Measurements from ENCODE around the gene PRKCD.

The PRKCD gene

DNA sequence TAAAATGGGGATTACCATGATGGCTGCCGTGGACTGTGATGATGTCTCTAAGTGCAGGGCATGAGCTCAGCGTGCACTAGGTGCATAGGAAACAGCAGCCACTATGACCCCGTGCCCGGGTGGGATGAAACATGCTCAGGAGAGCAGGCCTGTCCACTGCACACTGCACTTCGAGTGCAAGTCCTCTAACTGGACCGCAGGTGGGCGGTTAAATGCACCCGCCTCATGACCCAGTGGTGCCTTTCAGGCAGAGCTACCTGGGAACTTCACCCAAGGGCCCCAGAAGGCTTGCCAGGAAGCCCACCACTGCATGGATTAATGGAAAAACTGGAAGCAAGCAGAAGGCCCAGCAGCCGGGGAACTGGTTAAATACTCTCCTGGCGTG is 34.0 kb downstream of the PRKCD start:
- Histone ChIP-seq H3K4me1 (ENCODE audit: control insufficient read depth in 5 of 5, insufficient read depth in 5 of 5, low read length in 5 of 5) (peaks cover 9 to 48% (median 41%) of the 10 kb centered on the region in 5 donors), H3K27ac (ENCODE audit: low read depth, low read length) (no peak overlapping the region), H3K9me3 (ENCODE audit: control insufficient read depth in 5 of 5, low read length in 5 of 5) (no peaks in the 10 kb centered on the region), H3K36me3 (ENCODE audit: control insufficient read depth in 5 of 5, insufficient read depth in 5 of 5, low read length in 5 of 5) (peaks cover 0 to 42% (median 25%) of the 10 kb centered on the region in 5 donors), H3K4me3 (ENCODE audit: low read depth in 1 of 5, low read length in 5 of 5) (no peak overlapping the region), H3K27me3 (ENCODE audit: control insufficient read depth in 5 of 5, insufficient read depth in 4 of 5, low read length in 5 of 5) (no peaks in the 10 kb centered on the region), H3K9ac (ENCODE audit: low read length in 5 of 5) (no peak overlapping the region)

DNA sequence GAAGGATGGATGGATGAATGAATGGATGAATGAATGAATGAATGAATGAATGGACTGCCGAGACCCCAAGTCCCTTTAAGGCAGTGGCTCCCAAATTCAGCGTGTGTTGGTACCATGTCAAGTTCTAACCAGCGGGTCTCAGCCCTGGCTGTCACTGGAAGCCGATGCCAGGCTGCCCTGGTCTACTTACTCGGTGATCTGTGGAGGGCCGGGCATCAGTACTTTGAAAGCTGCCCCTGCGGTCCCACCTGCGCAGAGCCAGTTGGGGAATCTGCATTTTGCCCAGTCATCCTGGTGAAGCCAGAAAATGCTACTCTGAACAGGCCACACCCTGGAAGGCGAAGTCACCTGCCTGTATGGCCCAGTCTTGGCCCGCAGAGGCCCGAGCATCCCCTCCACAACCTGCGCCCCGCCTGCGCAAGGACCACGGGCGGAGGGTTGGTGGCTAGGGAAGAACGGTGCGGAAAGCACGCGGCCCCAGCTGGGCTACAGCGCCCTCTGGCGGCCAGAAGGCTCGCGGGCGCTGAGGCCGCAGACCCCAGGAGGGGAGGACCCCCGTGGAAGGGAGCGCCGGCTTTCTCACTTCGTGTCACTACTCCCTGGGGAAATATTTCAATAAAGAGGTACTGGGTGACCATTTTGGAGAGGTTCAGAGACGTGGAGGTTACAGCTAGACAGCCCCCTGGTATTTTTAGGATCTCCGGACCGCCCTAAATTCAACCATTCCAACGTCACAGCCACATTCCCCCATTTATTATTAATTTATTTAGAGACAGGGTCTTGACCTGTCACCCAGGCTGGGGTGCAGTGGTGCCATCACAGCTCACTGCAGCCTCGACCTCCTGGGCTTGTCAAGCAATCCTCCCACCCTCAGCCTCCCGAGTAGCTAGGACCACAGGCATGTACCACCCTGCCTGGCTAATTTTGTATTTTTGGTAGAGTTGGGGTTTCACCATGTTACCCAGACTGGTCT is 34.9 kb downstream of the PRKCD start:
- Histone ChIP-seq H3K9me3 (ENCODE audit: control insufficient read depth in 5 of 5, low read length in 5 of 5) (no peaks in the 10 kb centered on the region), H3K9ac (ENCODE audit: low read length in 5 of 5) (no peak overlapping the region), H3K4me3 (ENCODE audit: low read depth in 1 of 5, low read length in 5 of 5) (no peak overlapping the region), H3K36me3 (ENCODE audit: control insufficient read depth in 5 of 5, insufficient read depth in 5 of 5, low read length in 5 of 5) (peaks cover 0 to 34% (median 17%) of the 10 kb centered on the region in 5 donors), H3K27me3 (ENCODE audit: control insufficient read depth in 5 of 5, insufficient read depth in 4 of 5, low read length in 5 of 5) (no peaks in the 10 kb centered on the region), H3K4me1 (ENCODE audit: control insufficient read depth in 5 of 5, insufficient read depth in 5 of 5, low read length in 5 of 5) (peaks cover 9 to 48% (median 41%) of the 10 kb centered on the region in 5 donors), H3K27ac (ENCODE audit: low read depth, low read length) (peak overlapping the region; percentile 62)

DNA sequence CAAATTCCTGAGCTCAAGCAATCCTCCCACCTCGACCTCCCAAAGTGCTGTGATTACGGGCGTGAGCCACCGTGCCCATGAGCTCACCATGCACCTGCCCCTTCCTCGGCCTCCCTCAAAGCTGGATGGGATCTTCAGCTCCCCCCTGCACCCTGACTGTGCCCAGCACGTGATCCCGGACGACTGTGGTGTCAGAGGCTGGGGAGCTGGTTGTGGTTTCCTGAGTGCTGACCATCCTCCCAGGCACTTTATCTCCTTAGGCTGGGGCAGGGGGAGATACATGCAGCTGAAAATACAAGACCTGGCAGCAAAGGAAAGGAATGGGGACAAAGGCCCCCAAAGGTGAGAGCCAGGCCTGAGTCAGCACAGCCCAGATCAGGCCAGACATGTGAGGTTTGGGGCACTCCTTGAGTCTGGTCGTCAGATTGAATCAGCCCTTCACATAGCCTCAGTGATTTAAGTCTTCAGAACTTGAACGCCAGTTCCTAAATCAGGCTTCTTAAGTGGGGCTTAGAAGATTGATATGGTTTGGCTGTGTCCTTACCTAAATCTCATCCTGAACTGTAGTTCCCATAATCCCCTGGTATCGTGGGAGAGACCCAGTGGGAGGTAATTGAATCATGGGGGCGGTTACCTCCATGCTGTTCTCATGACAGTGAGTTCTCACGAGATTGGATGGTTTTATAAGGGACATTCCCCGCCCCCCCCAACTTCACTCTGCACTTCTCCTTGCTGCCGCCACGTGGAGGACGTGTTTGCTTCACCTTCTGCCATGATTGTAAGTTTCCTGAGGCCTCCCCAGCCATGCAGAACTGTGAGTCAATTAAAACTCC is 35.8 kb downstream of the PRKCD start:
- H3K9me3 ChIP-seq (ENCODE audit: control insufficient read depth in 5 of 5, low read length in 5 of 5): no peaks in the 10 kb centered on the region
- H3K27ac ChIP-seq (ENCODE audit: low read depth, low read length): peak overlapping the region; percentile 62
- peaks cover 9 to 47% (median 41%) of the 10 kb centered on the region in 5 donors for H3K4me1 ChIP-seq (ENCODE audit: control insufficient read depth in 5 of 5, insufficient read depth in 5 of 5, low read length in 5 of 5)
- H3K9ac ChIP-seq (ENCODE audit: low read length in 5 of 5): peak overlapping the region in 1 of 5 donors; percentile 3
- no peaks in the 10 kb centered on the region for H3K27me3 ChIP-seq (ENCODE audit: control insufficient read depth in 5 of 5, insufficient read depth in 4 of 5, low read length in 5 of 5)
- H3K4me3 ChIP-seq (ENCODE audit: low read depth in 1 of 5, low read length in 5 of 5): no peak overlapping the region
- H3K36me3 ChIP-seq (ENCODE audit: control insufficient read depth in 5 of 5, insufficient read depth in 5 of 5, low read length in 5 of 5): peaks cover 0 to 28% (median 12%) of the 10 kb centered on the region in 5 donors

DNA sequence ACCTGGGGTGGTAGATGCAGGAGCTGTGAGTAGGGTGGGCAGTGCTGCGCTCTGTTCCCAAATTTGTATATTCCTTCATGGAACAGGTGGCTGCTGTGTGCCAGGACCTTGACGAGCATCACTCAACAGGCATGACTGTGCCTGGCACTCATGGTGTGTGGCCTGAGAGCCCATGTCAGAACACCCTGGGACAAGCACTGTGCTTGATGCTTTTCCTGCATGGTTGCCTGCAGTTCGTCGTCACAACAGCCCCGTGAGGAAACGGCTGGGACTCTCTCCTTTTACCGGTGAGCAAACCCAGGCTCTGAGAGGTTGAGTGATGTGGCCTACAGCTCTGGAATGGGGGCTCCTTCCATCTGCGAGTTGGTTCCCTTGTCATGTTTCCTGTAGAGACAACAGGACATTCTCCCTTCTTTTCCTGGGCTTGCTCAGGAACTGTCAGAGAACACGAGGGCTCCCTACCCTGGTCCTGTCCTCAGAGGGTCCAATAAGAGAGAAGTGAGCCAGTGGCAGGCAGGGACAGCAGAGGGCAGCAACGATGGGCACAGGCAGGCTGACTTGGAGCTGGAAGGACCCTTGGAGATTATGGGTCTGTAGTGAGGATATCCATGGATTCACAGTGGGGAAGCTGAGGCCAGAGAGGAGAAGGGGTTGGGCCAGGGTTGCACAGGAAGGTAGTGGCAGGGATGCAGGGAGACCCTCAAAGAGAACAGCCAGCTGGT is 37.4 kb downstream of the PRKCD start:
- H3K27ac ChIP-seq (ENCODE audit: low read depth, low read length): no peak overlapping the region

DNA sequence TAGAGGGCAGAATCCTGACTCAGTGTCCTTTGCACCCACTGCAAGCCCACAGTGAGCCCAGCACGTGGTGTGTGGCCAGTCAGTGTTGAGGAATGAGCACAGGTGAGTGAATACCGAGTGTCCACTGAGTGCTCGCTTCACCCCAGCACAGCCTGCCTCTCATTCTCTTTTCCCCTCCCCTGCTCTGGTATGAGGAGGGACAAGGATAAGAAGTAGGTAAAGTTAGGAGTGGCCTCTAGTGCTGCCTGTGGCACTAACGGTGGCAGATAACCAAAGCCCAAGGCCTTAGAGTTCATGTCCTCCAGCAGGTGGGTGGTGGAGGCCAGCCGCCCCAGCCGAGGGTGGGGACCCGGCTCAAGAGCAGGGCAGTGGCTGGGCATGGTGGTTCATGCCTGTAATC is 38.0 kb downstream of the PRKCD start:
- Histone ChIP-seq H3K27ac (ENCODE audit: low read depth, low read length) (no peak overlapping the region), H3K4me1 (ENCODE audit: control insufficient read depth in 5 of 5, insufficient read depth in 5 of 5, low read length in 5 of 5) (peaks cover 4 to 28% (median 24%) of the 10 kb centered on the region in 5 donors), H3K9me3 (ENCODE audit: control insufficient read depth in 5 of 5, low read length in 5 of 5) (no peaks in the 10 kb centered on the region), H3K4me3 (ENCODE audit: low read depth in 1 of 5, low read length in 5 of 5) (no peak overlapping the region), H3K9ac (ENCODE audit: low read length in 5 of 5) (no peak overlapping the region), H3K27me3 (ENCODE audit: control insufficient read depth in 5 of 5, insufficient read depth in 4 of 5, low read length in 5 of 5) (no peaks in the 10 kb centered on the region), H3K36me3 (ENCODE audit: control insufficient read depth in 5 of 5, insufficient read depth in 5 of 5, low read length in 5 of 5) (peaks cover 0 to 14% (median 10%) of the 10 kb centered on the region in 5 donors)

More for the DNA sequence above, 37.4 kb downstream of the PRKCD start:
- peaks cover 0 to 16% (median 11%) of the 10 kb centered on the region in 5 donors for H3K36me3 ChIP-seq (ENCODE audit: control insufficient read depth in 5 of 5, insufficient read depth in 5 of 5, low read length in 5 of 5)
- no peak overlapping the region for H3K9ac ChIP-seq (ENCODE audit: low read length in 5 of 5)
- H3K4me1 ChIP-seq (ENCODE audit: control insufficient read depth in 5 of 5, insufficient read depth in 5 of 5, low read length in 5 of 5): peaks cover 8 to 34% (median 30%) of the 10 kb centered on the region in 5 donors
- H3K27me3 ChIP-seq (ENCODE audit: control insufficient read depth in 5 of 5, insufficient read depth in 4 of 5, low read length in 5 of 5): no peaks in the 10 kb centered on the region
- no peaks in the 10 kb centered on the region for H3K9me3 ChIP-seq (ENCODE audit: control insufficient read depth in 5 of 5, low read length in 5 of 5)
- H3K4me3 ChIP-seq (ENCODE audit: low read depth in 1 of 5, low read length in 5 of 5): no peak overlapping the region

DNA sequence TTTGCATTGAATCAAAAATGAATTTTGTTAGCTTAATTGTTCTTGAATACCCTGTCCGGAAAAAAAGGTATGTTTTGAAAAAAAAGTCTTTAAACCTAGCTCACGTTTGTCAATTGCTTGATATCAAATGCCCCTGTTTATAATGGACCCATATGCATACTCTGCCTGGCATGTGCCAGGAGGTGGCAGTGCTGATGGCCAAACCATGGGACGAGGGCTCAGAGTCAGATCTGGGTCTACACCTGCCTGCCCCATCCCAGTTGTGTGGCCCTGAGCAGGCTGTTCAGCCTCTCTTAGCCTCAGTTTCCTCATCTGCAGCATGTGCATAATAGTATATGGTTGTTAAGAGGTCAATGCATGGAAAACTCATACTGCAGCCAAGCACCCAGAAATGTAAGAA is 38.8 kb downstream of the PRKCD start:
- Histone ChIP-seq H3K4me3 (ENCODE audit: low read depth in 1 of 5, low read length in 5 of 5) (no peak overlapping the region), H3K4me1 (ENCODE audit: control insufficient read depth in 5 of 5, insufficient read depth in 5 of 5, low read length in 5 of 5) (peaks cover 0 to 20% (median 16%) of the 10 kb centered on the region in 5 donors), H3K27me3 (ENCODE audit: control insufficient read depth in 5 of 5, insufficient read depth in 4 of 5, low read length in 5 of 5) (no peaks in the 10 kb centered on the region), H3K27ac (ENCODE audit: low read depth, low read length) (no peak overlapping the region), H3K36me3 (ENCODE audit: control insufficient read depth in 5 of 5, insufficient read depth in 5 of 5, low read length in 5 of 5) (peaks cover 0 to 18% (median 8%) of the 10 kb centered on the region in 5 donors), H3K9ac (ENCODE audit: low read length in 5 of 5) (no peak overlapping the region), H3K9me3 (ENCODE audit: control insufficient read depth in 5 of 5, low read length in 5 of 5) (no peaks in the 10 kb centered on the region)

DNA sequence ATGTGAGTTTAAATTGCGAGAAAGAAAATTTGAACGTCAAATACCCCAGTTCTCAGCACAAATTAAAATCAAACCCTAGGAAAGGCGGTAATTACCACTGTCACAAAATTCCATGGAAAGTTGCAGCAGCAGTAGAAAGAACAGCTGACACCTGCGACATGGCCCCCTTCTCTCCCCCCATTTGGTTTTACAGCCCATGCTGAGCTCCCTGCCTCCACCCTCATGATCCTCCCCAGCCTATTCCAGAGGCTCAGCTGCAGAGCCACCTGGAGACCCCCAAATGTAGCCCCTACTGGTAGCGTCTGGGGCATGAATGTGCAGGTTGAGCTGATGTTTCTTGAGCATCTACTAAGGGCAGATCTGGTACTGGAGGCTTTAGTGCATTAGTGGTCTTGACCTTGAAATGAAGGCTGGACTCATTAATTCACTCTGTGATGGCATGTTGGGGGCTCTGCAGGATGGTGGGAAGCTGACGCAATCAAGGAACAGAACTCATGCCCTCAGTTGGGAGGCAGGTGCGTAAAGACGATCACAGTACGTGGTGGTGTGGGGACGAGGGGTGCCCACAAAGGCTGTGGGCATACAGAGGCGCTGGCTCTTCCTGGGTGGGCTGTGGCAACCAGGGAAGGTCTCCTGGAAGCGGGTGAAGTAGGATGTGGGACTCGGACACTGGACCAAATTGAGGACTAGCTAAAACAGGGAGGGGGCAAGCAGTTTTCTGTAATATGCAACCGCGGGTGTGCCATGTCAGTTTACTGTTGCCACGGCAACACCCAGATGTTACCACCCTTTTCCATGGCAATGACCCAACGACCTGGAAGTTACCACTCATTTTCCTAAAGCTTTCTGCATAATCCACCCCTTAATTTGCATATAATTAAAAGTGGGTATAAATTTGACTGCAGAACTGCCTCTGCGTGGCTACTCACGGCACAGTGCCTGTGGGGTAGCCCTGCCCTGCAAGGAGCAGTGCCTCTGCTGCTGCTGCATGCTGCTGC is 39.8 kb downstream of the PRKCD start:
- Histone ChIP-seq H3K36me3 (ENCODE audit: control insufficient read depth in 5 of 5, insufficient read depth in 5 of 5, low read length in 5 of 5) (peaks cover 0 to 19% (median 8%) of the 10 kb centered on the region in 5 donors), H3K27ac (ENCODE audit: low read depth, low read length) (no peak overlapping the region), H3K9me3 (ENCODE audit: control insufficient read depth in 5 of 5, low read length in 5 of 5) (no peaks in the 10 kb centered on the region), H3K4me1 (ENCODE audit: control insufficient read depth in 5 of 5, insufficient read depth in 5 of 5, low read length in 5 of 5) (peaks cover 0 to 12% (median 8%) of the 10 kb centered on the region in 5 donors), H3K9ac (ENCODE audit: low read length in 5 of 5) (no peak overlapping the region), H3K4me3 (ENCODE audit: low read depth in 1 of 5, low read length in 5 of 5) (no peak overlapping the region), H3K27me3 (ENCODE audit: control insufficient read depth in 5 of 5, insufficient read depth in 4 of 5, low read length in 5 of 5) (no peaks in the 10 kb centered on the region)

DNA sequence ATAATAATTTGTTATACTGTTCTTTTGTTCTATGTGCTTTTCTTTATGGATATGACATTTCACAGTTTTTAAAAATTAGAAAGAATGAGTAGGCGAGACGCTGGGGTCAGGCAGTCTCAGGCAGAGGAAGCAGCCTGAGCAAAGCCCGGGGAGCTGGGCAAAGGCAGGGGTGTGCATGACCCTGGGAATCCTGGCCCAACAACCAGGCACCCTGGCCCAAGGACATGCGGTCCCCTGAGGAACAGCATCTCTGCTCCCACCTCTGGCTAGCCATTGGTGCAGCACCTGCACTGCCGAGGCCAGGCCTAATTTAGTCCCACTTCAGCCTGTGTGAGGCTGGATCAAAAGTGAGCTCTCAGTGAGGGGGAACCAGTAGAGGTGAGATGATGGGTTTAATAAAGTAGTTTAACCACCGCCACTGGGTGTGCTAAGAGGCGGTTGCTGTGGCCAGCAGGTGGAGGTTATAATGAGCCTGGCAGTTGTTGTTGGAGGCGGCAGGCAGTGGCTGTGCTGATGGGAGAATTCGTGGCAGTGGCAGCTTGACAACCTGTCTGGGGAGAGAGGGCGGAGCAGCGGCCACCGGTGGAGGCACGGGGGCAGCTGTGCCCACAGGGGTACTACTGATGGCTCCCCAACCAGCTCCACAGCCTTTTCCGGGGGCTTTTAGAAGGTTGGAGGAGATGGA is 41.5 kb downstream of the PRKCD start:
- H3K4me1 ChIP-seq (ENCODE audit: control insufficient read depth in 5 of 5, insufficient read depth in 5 of 5, low read length in 5 of 5): no peaks in the 10 kb centered on the region
- H3K27me3 ChIP-seq (ENCODE audit: control insufficient read depth in 5 of 5, insufficient read depth in 4 of 5, low read length in 5 of 5): no peaks in the 10 kb centered on the region
- no peak overlapping the region for H3K27ac ChIP-seq (ENCODE audit: low read depth, low read length)
- no peak overlapping the region for H3K9ac ChIP-seq (ENCODE audit: low read length in 5 of 5)
- no peaks in the 10 kb centered on the region for H3K9me3 ChIP-seq (ENCODE audit: control insufficient read depth in 5 of 5, low read length in 5 of 5)
- H3K36me3 ChIP-seq (ENCODE audit: control insufficient read depth in 5 of 5, insufficient read depth in 5 of 5, low read length in 5 of 5): peaks cover 0 to 19% (median 8%) of the 10 kb centered on the region in 5 donors
- no peak overlapping the region for H3K4me3 ChIP-seq (ENCODE audit: low read depth in 1 of 5, low read length in 5 of 5)
